H1 (cell line): ENCODE measurements around the gene SLC16A5. TPM values are rescaled to one million over a fixed set of nuclear protein-coding genes. Genes with fewer than 3 reads are reported as not detected.

Source experiments
- CHD7 ChIP-seq: fragments of 300-600 bp; sonication (generic); IDR thresholded peaks from 2 replicates; pipeline ENCODE4 v1.7.1; 2012; ENCODE audit warnings: low read length, moderate library complexity, mild to moderate bottlenecking, inconsistent platforms; ENCODE audit not compliant: insufficient replicate concordance
- RNF2 ChIP-seq: fragments of 200-900, 300-1000 bp; sonication (generic); IDR thresholded peaks from 2 replicates; pipeline ENCODE4 v1.7.1; 2016; ENCODE audit warnings: borderline replicate concordance, low read depth, mild to moderate bottlenecking, antibody characterized with exemption, low read length; ENCODE audit not compliant: poor library complexity, severe bottlenecking; ENCODE audit errors: missing control alignments
- SP1 ChIP-seq: IDR thresholded peaks from 2 replicates; pipeline ENCODE4 v1.6.1; 2011; ENCODE audit warnings: low read depth, low read length
- polyA plus RNA-seq, 7 experiments: library from polyadenylated mRNA; depleted of rRNA in 3 of 7; stranded (reverse) in 5 of 7; unstranded in 2 of 7; fragments of >200 nt in 5 of 7; fragments of 200-250 nt in 2 of 7; gene quantifications; 1 replicate in 5 of 7; 2 replicates in 1 of 7; 4 replicates in 1 of 7; pipeline versions ENCODE4 v1.2.1 to v1.2.3, GENCODE V29; 2011 to 2013; ENCODE audit warnings: missing spikeins in 2 of 7, mixed read lengths in 2 of 7
- total RNA-seq: library from RNA; stranded (reverse); fragmentation: NEBNext Ultra II Directional; extraction: Animal tissue kit (Norgen Biotek cat#: 25700); gene quantifications from 2 replicates; pipeline ENCODE4 v1.2.1, GENCODE V29; 2021

The SLC16A5 gene
- total and polyA plus RNA-seq, 2 of the 8 experiments (the other 6 are each of a cell fraction or from before 2014, with no cell fraction given), result 17.1 to 34.7 TPM

DNA sequence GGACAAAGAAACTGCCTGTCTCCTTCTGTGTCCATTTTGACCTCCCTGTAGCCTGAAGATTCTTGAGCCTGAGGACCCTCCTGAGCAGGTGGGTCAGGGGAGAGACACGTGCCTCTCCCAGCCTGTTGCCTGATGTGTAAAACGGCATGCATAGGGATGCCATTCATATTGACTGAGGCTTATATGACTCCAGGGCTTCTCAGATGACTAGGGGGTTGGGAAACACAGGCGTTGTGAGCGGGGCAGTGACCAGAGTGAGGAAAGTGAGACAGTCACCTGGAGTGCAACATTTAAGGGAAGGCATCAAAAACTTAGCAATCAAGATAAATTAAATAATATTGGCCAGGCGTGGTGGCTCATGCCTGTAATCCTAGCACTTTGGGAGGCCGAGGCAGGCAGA is 5.1 kb upstream of the SLC16A5 start (continued):
- TF ChIP-seq CHD7 (no peak), RNF2 (no peak), SP1 (no peak)
